Hematopoietic multipotent progenitor cell treated with erythropoietin and hydrocortisone succinate and interleukin-3 and kit ligand, for 8 days (in vitro differentiated cells): ENCODE results near the gene SCD5.

Source experiments
- DNase-seq: peaks from one replicate; pipeline ENCODE4 v3.0.0-alpha.2; 2015

SCD5 gene

DNA sequence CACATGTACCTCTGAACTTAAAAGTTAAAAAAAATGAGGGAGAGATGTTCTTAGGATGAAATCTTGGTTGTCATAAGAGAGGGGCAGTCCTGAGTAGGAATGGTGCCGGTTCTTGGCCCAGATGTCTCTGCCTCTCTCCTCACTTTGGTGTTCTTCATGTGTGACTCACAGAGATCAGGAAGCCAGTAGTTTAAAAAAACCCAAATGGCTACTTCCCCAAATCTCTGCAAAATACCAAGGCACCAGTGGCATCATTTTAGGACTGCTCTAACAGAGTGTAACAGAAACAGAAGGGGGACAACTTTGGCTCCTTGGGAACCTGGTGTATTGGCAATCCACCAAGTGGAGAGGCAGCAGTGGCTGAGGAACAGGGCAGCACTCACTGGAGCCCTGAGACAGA, 116.8 kb downstream of the SCD5 start:
- no peak for DNase-seq

- no peak for DNase-seq
These were observed 117.8 kb downstream of the SCD5 start for GRCh38 chr4:82680834-82681233.

DNA sequence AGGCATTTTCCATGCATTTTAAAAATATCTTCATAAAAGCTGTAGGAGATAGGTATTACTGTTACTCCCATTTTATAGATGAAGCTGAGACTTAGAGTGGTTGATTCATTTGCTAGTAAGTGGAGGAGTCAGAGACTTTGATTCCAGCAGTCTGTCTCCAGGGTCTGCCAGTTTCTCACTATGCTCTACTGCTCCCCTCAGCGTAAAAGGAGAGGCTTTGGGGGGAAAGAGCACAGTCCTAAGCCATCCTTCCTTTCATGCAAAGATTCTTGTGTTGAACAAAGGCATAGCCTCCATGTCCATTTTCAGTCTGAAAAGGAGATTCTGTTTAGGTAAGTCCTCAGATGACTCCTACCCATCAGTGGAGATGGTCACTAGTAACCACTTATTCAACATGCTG, 119.1 kb downstream of the SCD5 start:
- no peak for DNase-seq

DNA sequence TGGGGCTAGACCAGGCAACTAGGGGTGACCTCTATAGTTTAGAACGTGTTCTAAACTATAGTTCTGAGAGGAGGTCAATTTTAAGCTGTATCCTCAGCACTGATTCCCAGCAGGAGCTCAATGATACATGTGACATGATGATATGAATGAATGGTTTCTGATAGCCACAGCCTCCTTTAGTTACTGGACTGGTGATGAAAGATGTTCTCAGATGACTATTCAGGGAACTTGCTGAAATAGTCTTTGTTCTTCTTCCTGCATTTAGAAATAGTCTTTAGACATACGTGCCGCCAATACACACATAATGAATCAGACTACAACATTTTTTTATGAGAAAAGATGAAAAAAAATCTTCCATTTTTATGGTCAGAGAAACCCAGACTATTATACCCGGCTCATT, 120.5 kb downstream of the SCD5 start:
- no peak for DNase-seq

- DNase-seq, result no peak
These were observed 121.3 kb downstream of the SCD5 start for GRCh38 chr4:82677327-82677726.

DNA sequence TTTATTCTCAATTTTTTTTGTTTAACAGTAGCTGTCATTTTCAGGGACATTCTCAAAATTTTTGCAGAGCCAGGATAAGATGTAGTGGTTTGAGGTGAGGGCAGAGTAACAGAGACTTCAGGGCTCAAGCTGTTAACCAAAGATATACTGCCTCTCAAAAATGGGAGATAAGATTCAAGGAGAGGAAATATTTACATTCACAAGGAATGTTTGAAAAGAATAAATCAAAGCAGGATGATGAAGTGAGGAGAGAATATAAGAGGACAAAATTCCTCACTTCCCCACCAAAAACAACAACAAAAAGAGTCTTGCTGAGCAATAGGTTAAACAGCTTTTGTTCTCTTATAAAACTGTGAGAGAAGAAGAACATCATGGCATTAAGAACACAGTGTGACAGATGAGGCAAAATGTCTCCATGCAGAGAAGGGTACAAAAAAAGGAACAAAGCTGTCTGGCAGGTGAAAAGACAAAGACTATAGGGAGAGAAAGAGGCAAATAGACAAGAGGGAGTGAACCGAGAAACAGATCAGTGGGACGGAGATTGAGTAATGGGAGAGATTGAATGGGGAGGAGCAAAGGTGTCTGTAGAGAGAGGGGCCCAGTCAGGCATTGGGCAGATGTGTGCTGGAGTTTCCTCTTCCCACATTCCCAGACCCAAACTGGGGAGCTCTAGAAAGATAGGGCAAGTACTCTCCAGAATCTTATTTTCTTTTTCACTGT, 130.7 kb downstream of the SCD5 start:
- DNase-seq, result no peak

- DNase-seq, result no peak
These were observed 131.5 kb downstream of the SCD5 start for GRCh38 chr4:82666970-82667665.

- no peak for DNase-seq
These were observed 137.2 kb downstream of the SCD5 start for GRCh38 chr4:82661181-82661992.

- no peak for DNase-seq
These were observed 146.5 kb downstream of the SCD5 start for GRCh38 chr4:82652062-82652461.

DNA sequence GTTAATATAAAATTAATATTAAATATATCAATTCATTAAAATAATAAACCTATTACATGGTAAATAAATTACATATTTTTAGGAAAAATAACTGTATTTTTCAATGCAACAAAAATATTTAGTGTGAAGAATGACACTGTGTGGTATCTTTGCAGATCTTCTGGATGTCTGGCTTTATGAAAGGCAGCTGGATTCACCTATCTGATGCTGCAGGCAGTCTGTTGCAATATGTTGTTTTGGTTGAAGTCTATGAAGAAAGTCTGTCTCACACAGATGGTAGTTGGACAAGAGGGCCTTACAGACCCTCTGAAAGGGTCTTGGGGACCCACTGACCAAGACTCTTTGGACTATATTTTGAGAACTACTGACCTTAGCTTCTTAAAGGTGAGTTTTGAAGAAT, 147.7 kb downstream of the SCD5 start:
- no peak for DNase-seq

- no peak for DNase-seq
These were observed 150.2 kb downstream of the SCD5 start for GRCh38 chr4:82648356-82648755.

DNA sequence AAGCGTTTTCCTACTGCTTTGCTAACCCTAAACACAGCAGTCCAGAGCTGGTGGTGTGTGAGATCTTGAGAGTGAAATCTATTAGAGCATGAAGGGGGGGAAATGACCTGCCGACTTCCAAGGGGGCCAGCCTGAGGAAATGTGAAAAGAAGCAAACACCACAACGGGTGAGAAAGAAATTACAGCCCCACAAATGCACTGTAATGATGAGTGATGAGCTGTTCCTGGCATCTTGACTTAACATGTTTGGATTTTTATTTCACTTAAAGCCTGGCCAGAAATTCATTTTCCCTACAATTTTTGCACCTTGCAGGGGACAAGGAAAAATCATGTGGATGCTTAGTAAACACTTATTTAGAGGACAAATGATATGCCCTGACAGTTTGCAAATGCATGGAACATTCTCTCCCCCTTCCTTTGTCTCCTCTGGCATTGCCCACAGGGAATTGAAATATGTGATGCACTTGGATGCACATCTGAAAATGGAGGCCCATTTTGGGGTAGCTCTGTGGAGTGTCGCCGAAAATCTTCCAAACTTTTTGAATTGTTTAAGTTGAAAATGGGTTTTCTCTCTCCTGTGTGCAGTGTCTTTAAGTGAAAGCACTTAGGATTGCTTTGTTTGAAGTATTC, 152.5 kb downstream of the SCD5 start:
- DNase-seq, result no peak

GRCh38 chr4:82644734-82645126, 153.9 kb downstream of the SCD5 start:
- no peak for DNase-seq

DNA sequence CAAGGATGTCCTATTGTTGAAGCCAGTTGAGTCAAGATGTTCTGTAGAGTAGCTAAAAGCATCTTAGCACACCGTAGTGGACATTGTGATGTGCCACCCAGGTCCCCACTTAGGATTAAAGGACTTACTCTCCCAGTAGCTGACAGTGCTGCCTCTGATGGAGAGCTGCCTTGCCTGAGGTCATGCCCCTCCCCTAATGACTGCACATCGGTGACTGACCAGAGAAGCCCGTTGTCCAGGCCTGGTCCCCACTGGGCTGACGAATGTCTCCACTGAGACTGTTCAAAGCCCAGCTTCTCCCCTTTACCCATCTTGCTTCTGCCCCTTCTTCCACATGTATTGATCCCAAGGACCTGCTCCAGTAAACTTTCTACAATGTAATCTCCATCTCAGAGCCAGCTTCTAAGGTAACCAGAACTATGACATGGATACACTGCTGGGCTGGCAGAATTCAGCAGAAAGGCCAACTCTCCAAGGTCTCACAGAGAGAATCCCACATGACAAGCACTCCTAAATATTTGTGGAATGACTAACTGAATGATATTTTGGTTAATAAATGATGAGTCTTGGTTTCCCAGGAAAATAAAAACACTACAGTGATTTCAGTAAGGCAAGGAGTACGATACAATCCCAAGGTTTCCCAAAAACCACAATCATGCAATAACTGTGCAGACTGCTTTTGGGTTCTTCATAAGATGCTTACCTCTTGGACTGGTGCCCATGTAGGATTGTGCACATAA, 154.4 kb downstream of the SCD5 start:
- no peak for DNase-seq

GRCh38 chr4:82642331-82642730, 156.3 kb downstream of the SCD5 start:
- no peak for DNase-seq

DNA sequence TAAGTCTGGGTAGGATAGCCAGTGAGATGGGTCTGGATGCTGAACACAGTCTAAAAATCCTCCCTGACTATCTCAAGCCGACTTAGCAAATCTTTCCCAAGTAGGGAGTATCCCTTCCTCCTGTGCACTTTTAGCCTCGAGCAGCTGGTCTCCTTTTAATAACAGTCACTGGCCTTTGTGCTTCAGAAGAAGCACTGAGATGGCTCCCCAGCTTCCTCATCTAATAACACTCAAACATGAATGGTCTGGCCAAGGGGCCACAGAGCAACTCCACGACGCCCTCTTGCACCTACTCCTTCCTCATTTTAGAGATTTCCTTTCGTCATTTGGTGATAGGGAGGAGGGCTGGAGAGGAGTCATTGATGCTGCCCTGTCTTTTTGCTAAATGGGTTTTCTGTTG, 158.1 kb downstream of the SCD5 start:
- no peak for DNase-seq

GRCh38 chr4:82639971-82640370, 158.6 kb downstream of the SCD5 start:
- DNase-seq, result no peak

GRCh38 chr4:82638479-82638878, 160.1 kb downstream of the SCD5 start:
- DNase-seq, result no peak

DNA sequence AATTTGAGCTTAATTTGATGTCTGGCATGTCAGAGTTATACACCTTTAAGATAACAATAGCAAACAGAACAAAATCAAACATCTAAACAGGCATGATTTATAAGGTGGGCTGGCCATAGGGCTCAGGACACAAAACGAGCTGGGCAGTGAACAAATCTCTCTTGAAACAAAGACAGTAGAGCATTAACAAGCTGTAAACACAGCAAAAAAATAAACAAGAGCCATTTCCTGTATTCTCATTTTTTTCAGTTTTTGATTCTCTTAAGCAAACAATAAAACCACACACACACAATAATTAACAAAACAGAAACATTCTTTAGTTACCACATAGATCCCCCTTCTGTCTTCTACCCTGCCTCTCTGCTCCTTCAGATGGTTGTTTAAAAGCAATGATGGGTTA, 168.5 kb downstream of the SCD5 start:
- DNase-seq, result no peak

- DNase-seq, result no peak
These were observed 169.2 kb downstream of the SCD5 start for GRCh38 chr4:82629238-82630000.

- no peak for DNase-seq
These were observed 172.2 kb downstream of the SCD5 start for GRCh38 chr4:82626251-82626868.
